MM.1S (cell line): Measurements from ENCODE around the gene PPP1R16B.

Experiments used
- DNase-seq: peaks from one replicate; pipeline ENCODE4 v3.0.0-alpha.2; 2015
- H2AFZ ChIP-seq: fragments of 300-600 bp; sonication (generic); 2 replicates; pipeline ENCODE4 v1.6.0; 2016; ENCODE audit warnings: antibody characterized with exemption, low read length
- H3F3A ChIP-seq: fragments of 300-600 bp; sonication (generic); 2 replicates; pipeline ENCODE4 v1.6.1; 2016; ENCODE audit warnings: mild to moderate bottlenecking, antibody characterized with exemption, low read length, moderate library complexity, mixed read lengths; ENCODE audit not compliant: insufficient read depth
- H3K27ac ChIP-seq: fragments of 300-600 bp; sonication (generic); 2 replicates; pipeline ENCODE4 v1.5.1; 2016; ENCODE audit warnings: mild to moderate bottlenecking, low read length
- H3K27me3 ChIP-seq: fragments of 300-600 bp; sonication (generic); replicated peaks from 2 replicates; pipeline ENCODE4 v1.6.0; 2016; ENCODE audit warnings: low read length; ENCODE audit not compliant: insufficient read depth
- H3K36me3 ChIP-seq: fragments of 300-600 bp; sonication (generic); replicated peaks from 2 replicates; pipeline ENCODE4 v1.6.1; 2016; ENCODE audit warnings: mild to moderate bottlenecking, low read length, mixed read lengths; ENCODE audit not compliant: insufficient read depth
- H3K4me1 ChIP-seq: fragments of 300-600 bp; sonication (generic); 2 replicates; pipeline ENCODE4 v1.6.1; 2016; ENCODE audit warnings: low read length, mixed read lengths
- H3K4me2 ChIP-seq: fragments of 300-600 bp; sonication (generic); 2 replicates; pipeline ENCODE4 v1.6.0; 2016; ENCODE audit warnings: low read depth, low read length
- H3K4me3 ChIP-seq: fragments of 300-600 bp; sonication (generic); 2 replicates; pipeline ENCODE4 v1.5.1; 2016; ENCODE audit warnings: low read length, mixed read lengths
- H3K79me2 ChIP-seq: fragments of 300-600 bp; sonication (generic); 2 replicates; pipeline ENCODE4 v1.6.1; 2016; ENCODE audit warnings: mixed run types, low read length, mixed read lengths
- H3K9ac ChIP-seq: fragments of 300-600 bp; sonication (generic); 2 replicates; pipeline ENCODE4 v1.6.1; 2016; ENCODE audit warnings: low read length, mixed read lengths
- H3K9me2 ChIP-seq: fragments of 300-600 bp; sonication (generic); replicated peaks from 2 replicates; pipeline ENCODE4 v1.6.1; 2016; ENCODE audit warnings: mild to moderate bottlenecking, low read length, mixed read lengths; ENCODE audit not compliant: insufficient read depth
- H3K9me3 ChIP-seq: fragments of 300-600 bp; sonication (generic); replicated peaks from 2 replicates; pipeline ENCODE4 v1.6.1; 2016; ENCODE audit warnings: mild to moderate bottlenecking, low read length, mixed read lengths; ENCODE audit not compliant: insufficient read depth
- H4K20me1 ChIP-seq: fragments of 300-600 bp; sonication (generic); 2 replicates; pipeline ENCODE4 v1.6.1; 2016; ENCODE audit warnings: mild to moderate bottlenecking, low read length, moderate library complexity, mixed read lengths; ENCODE audit not compliant: insufficient read depth
- CTCF ChIP-seq: fragments of 300-600 bp; sonication (generic); IDR thresholded peaks from 2 replicates; pipeline ENCODE4 v1.5.1; 2016; ENCODE audit warnings: antibody characterized with exemption, low read length, mixed read lengths
- EZH2 ChIP-seq: fragments of 300-600 bp; sonication (generic); optimal IDR thresholded peaks from 2 replicates; pipeline ENCODE3; 2017; ENCODE audit warnings: low read depth, mild to moderate bottlenecking, antibody characterized with exemption, low read length, mixed read lengths
- EZH2phosphoT487 ChIP-seq: fragments of 300-600 bp; sonication (generic); IDR thresholded peaks from 2 replicates; pipeline ENCODE4 v1.6.1; 2018; ENCODE audit warnings: antibody characterized with exemption, low read length

The PPP1R16B gene

GRCh38 chr20:38950254-38950653 is 144.8 kb downstream of the PPP1R16B start:
- H3K27me3 ChIP-seq = no peaks in the 10 kb centered on the region

GRCh38 chr20:38951611-38952010 is 146.1 kb downstream of the PPP1R16B start:
- Histone ChIP-seq H3K27ac (no peak overlapping the region), H3K4me3 (no peak overlapping the region), H3K9ac (no peak overlapping the region), H3F3A (peaks cover 3% of the 10 kb centered on the region; the same call in 1 of the 2 replicates), H3K79me2 (peaks cover 19% of the 10 kb centered on the region), H3K27me3 (no peaks in the 10 kb centered on the region), H3K36me3 (peaks cover 17% of the 10 kb centered on the region; the same call in 1 of the 2 replicates), H3K4me1 (no peaks in the 10 kb centered on the region), H3K9me3 (no peaks in the 10 kb centered on the region), H2AFZ (no peak overlapping the region), H3K9me2 (no peaks in the 10 kb centered on the region), H4K20me1 (no peaks in the 10 kb centered on the region), H3K4me2 (no peak overlapping the region)
- no peak for DNase-seq
- no peak for TF ChIP-seq EZH2phosphoT487
- no peak for TF ChIP-seq EZH2
- TF ChIP-seq CTCF = no peak

More at GRCh38 chr20:38950254-38950653, 144.8 kb downstream of the PPP1R16B start:
- no peaks in the 10 kb centered on the region for H3K9me3 ChIP-seq
- H3K4me2 ChIP-seq = no peak overlapping the region
- no peaks in the 10 kb centered on the region for H3K4me1 ChIP-seq
- peaks cover 23% of the 10 kb centered on the region for H3K79me2 ChIP-seq
- H2AFZ ChIP-seq = no peak overlapping the region
- H3K9me2 ChIP-seq = no peaks in the 10 kb centered on the region
- no peak for TF ChIP-seq CTCF
- no peak for TF ChIP-seq EZH2phosphoT487
- TF ChIP-seq EZH2 = no peak
- H4K20me1 ChIP-seq = no peaks in the 10 kb centered on the region
- no peak overlapping the region for H3K9ac ChIP-seq
- H3F3A ChIP-seq = no peaks in the 10 kb centered on the region
- no peak for DNase-seq
- no peak overlapping the region for H3K4me3 ChIP-seq
- H3K36me3 ChIP-seq = peaks cover 17% of the 10 kb centered on the region; the same call in 1 of the 2 replicates
- no peak overlapping the region for H3K27ac ChIP-seq

GRCh38 chr20:38952153-38952552 is 146.7 kb downstream of the PPP1R16B start:
- H3K27ac ChIP-seq = no peak overlapping the region
- no peaks in the 10 kb centered on the region for H3K9me2 ChIP-seq
- H4K20me1 ChIP-seq = no peaks in the 10 kb centered on the region
- no peaks in the 10 kb centered on the region for H3K4me1 ChIP-seq
- DNase-seq = no peak
- H3K36me3 ChIP-seq = peaks cover 12% of the 10 kb centered on the region; the same call in 1 of the 2 replicates
- H3K9ac ChIP-seq = no peak overlapping the region
- peaks cover 15% of the 10 kb centered on the region; the same call in 1 of the 2 replicates for H3K79me2 ChIP-seq
- peaks cover 5% of the 10 kb centered on the region; the same call in 1 of the 2 replicates for H3F3A ChIP-seq
- H3K4me2 ChIP-seq = no peak overlapping the region
- no peaks in the 10 kb centered on the region for H3K27me3 ChIP-seq
- no peak overlapping the region for H2AFZ ChIP-seq
- no peak overlapping the region for H3K4me3 ChIP-seq
- H3K9me3 ChIP-seq = no peaks in the 10 kb centered on the region
- TF ChIP-seq EZH2 (no peak), EZH2phosphoT487 (no peak), CTCF (no peak)
